Ammon's horn (tissue), 1 donor: ENCODE measurements around the gene BACH1.

ENCODE experiments used
- DNase-seq: peaks from one replicate; pipeline ENCODE4 v3.0.0-alpha.2; 2016; ENCODE audit warnings: low spot score

BACH1 gene

GRCh38 chr21:29315131-29315749 is 16.5 kb downstream of the BACH1 start:
- no peak for DNase-seq

GRCh38 chr21:29316029-29316742 is 17.5 kb downstream of the BACH1 start:
- DNase-seq: no peak

DNA sequence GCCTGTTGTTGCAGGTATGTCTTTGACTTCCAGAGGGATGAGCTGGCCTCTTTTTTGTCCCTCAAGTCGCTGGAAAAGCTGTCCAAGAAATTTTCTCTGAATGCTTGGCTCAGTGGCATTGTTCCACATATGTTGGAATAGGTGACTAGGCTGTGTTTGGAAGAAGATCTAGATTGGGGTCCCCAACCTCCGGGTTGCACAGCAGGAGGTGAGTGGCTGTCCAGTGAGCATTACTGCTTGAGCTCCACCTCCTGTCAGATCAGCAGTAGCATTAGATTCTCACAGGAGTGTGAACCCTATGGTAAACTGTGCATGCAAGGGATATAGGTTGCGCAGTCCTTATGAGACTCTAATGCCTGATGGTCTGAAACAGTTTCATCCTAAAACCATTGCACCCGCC is 18.1 kb downstream of the BACH1 start:
- no peak for DNase-seq

DNA sequence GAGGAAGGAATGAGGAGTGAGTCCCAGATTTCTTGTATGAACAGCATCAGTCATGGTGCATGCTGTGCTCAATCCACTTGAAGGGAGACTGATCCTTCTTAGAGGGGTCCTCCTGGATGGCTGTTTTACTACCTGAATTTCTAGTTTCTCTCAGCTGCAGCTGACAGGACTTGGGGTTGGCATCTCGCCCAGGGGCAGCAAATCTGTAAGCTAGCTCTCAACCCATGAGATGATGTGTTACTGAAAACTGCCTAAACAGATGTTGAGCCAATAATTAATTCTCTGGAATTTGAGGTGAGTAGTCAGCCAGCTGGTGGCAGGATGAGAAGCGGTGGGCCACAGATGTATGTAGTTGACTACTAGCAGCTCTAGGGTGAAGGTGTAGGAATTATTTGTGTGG is 19.6 kb downstream of the BACH1 start:
- DNase-seq: no peak

DNA sequence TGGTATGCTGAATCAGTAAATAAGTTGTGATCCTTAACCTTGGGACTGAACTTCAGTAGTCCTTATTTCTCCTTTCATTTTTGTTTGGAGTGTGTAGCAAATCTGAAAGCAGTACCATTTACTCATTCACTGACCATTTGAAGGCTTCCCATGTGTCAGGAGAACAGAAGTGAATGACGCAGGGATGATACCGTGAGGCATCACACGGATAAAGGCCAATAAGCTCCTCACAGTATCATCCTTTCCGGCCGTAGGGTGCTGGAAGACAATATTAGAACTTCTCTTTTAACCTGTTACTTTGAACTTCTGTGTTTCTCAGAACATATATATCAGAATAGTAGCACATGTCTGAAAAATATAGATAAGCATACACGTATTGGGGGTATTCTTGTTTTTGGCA is 21.3 kb downstream of the BACH1 start:
- DNase-seq: no peak

DNA sequence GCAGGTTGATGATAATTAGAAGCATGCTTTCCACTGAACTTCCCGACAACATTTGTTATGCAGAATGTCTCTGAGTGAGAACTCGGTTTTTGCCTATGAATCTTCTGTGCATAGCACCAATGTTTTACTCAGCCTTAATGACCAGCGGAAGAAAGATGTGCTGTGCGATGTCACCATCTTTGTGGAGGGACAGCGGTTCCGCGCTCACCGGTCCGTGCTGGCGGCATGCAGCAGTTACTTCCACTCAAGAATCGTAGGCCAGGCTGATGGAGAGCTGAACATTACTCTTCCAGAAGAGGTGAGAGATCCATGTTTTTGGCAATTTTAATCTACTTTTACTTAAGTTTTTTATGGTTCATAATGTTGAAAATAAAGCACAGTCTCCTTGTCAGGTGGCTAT is 22.5 kb downstream of the BACH1 start:
- no peak for DNase-seq

DNA sequence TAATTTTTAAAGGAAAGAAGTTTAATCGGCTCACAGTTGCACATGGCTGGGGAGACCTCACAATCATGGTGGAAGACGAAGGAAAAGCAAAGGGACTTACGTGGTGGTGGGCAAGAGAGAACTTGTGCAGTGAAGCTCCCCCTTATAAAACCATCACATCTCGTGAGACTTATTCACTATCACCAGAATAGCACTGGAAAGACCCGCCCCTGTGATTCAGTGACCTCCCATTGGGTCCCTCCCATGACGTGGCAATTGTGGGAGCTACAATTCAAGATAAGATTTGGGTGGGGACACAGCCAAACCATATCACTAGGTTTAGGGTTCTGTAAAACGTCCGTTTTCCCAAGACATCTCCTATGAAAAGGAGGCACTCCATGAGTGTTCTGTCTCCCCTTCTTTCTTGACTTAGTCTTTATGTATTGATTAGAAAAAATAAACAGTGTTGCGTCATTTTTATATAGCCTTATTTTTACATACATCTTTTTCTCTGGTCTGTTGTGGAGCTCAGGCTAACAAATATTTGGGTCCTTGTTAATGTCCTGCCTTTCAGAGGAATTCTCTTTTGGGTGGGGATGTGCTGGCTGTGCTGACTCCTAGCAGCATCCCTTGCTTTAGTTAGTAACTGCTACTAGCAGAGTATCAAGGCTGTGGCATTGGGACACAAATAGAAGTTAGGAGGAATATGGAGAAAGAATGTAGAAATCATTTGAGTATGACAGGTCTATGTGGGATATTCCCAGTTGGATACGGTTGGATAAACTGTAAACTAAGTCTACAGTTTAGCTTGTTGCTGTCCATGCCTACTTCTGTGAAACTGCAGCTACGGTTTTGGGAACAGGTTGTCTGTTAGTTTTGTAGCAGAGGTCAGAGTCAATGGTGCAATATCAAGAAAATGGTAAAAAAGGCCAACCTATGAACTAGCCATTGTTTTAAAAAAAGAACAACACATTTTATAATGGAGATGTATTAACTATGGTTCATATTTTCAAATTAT is 23.5 kb downstream of the BACH1 start:
- no peak for DNase-seq

DNA sequence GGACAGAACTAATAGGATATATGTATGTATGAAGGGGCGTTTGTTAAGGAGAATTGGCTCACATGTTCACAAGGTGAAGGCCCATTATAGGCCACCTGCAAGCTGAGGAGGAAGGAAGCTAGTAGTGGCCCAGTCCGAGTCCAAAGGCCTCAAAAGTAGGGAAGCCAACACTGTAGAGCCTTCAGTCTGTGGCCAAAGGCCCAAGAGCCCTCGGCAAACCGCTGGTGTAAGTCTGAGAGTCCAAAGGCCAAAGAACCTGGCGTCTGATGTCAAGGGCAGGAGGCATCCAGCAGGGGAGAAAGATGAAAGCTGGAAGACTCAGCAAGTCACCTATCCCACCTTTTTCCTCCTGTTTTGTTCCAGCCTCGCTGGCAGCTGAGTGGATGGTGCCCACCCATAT is 24.5 kb downstream of the BACH1 start:
- DNase-seq: no peak

DNA sequence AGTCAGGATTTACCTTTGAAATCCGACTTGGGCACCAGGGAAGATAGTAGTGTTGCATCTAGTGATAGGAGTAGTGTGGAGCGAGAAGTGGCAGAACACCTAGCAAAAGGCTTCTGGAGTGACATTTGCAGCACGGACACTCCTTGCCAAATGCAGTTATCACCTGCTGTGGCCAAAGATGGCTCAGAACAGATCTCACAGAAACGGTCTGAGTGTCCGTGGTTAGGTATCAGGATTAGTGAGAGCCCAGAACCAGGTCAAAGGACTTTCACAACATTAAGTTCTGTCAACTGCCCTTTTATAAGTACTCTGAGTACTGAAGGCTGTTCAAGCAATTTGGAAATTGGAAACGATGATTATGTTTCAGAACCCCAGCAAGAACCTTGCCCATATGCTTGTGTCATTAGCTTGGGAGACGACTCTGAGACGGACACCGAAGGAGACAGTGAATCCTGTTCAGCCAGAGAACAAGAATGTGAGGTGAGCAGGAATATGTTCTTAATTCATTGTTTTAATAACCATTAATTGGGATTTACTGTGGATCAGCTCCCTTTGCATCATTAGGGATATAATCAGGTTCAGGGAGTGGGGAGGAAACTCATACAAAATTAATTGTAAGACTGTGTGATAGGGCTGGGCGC is 28.3 kb downstream of the BACH1 start:
- no peak for DNase-seq

DNA sequence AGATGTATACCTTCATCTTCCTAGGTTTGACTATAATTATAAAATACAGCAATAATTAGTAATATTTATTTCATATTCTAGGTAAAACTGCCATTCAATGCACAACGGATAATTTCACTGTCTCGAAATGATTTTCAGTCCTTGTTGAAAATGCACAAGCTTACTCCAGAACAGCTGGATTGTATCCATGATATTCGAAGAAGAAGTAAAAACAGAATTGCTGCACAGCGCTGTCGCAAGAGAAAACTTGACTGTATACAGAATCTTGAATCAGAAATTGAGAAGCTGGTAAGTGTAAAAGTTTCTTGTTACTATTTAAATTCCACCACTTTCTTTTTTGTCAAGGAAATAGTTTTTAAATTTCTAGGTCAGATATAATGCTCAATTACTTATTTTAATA is 30.7 kb downstream of the BACH1 start:
- DNase-seq: no peak

- DNase-seq: no peak
Measured at GRCh38 chr21:29330797-29331196, 32.1 kb downstream of the BACH1 start.

DNA sequence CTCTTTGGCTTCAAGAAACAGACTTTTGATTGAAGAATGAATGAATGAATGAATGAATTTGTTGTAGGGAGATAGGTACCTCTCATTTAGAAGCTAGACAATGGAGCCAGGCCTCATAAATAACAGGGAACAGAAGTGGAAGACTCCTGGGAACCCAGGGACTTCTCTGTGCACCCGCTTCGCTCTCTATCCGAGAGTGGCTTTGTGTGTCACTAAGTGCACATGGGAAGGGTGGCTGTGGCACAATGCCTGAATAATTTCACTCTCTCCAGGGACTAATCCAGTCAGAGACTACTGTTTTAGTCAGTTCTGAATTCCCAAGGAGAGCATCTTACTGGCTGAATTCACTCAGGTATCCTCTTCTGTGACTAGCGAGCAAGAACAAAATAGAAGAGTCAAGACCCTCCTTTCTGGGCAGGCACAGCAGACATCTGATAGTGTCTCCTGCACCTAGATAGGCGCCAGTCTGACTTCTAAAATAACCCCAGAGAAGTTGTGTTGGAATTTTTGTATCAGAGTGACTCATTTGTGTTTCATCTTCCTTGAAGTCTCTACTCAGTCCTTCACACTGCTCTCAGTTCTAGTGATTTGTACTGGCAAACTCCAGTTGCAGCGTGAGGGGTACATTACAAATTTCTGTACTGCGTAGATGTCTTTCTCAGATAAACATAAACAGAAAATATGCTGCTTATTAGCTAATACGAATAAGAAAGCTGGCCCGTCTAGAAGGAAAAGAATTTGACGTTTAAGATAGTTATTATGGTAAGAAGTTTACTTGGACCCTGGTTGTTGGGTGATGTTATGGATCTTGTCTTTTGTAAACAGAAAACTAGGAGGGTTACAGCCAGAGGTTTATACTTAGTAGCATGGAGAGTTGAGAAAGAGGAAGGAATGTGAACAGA is 34.0 kb downstream of the BACH1 start:
- DNase-seq: no peak

DNA sequence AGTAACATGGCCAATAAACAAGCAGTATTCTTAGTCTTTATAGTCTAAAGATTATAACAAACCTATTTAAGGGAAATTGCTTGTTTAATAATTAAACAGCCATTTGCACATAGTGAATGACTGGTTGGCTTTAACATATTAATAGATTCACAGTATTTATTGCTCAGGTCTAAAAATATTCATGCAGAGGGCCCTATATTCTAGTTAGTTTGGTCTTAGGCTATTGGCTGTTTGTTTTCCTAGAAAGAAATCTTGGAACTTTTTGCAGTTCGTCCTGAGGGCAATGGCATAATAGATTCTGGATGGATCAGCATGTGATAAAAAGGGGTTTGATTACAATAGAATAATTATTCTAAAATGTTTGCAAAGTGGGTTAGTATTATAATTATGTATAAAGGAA is 34.7 kb downstream of the BACH1 start:
- no peak for DNase-seq

DNA sequence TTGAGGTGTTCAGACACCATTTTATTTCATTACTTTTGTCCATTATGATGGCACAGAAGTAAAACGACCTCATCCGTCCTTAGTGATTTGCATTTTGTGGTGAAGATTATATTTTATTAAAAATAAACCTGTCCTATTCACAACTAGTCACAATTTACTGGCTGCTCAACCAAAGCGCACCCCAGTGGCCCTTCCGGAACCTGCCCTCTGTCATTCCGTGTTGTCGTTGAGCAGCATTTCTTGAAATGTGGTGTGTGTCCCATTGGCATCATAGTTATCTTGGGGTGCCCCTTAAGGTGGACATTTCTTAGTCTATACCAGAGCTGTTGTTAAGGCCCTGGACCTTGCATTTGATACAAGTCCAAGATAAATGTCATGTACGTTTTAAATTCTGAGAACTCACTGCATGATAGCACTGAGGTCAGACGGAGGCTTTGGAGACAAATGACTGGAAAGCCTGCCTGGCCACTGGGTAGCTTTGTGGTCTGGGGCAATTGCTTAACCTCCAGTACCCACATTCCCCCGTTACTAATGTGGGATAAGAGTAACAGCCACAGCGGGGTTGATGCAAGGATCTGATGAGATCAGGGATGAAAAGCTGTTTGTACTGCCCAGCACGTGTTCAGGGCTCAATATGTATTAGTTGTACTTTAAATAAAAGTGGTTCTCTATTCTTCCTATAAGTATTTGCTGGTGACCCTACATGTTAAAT is 36.2 kb downstream of the BACH1 start:
- DNase-seq: no peak

GRCh38 chr21:29335720-29336119 is 37.0 kb downstream of the BACH1 start:
- no peak for DNase-seq

GRCh38 chr21:29338256-29338655 is 39.5 kb downstream of the BACH1 start:
- no peak for DNase-seq

GRCh38 chr21:29340228-29340627 is 41.5 kb downstream of the BACH1 start:
- DNase-seq: no peak

GRCh38 chr21:29342363-29342957 is 43.7 kb downstream of the BACH1 start:
- DNase-seq: peak; percentile 45

GRCh38 chr21:29343519-29343918 is 44.8 kb downstream of the BACH1 start:
- DNase-seq: no peak

DNA sequence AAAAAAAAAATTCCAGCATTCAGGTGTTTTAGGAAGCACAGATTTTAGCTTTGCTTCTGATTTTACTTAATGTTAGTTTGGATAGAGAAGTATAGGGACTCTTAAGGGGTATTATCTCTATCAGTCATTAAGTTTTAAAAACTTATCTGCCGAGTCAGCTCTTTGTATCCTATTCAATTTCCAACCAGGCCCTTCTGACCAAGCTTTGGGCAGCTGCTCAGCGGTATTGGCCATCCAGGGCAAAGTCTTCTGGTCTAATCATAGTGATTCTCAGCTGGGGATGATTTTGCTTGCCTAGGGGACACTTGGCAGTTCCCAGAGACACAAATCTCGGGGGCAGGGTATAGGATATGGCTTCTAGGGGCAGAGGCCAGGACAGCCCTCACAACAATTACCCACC is 47.6 kb downstream of the BACH1 start:
- DNase-seq: no peak
